GM21619 (cell line): ENCODE measurements around the gene LCA5.
"Not testable (repeated sequence)": the region's sequence is repeated elsewhere in the genome, so short reads cannot be mapped to it uniquely, and the experiment has no call there.

Experiments
- ATAC-seq: cut with Tn5 transposase; IDR thresholded peaks from one replicate; pipeline ENCODE4 v1.9.1; 2021; ENCODE audit not compliant: unreplicated experiment

The LCA5 gene

DNA sequence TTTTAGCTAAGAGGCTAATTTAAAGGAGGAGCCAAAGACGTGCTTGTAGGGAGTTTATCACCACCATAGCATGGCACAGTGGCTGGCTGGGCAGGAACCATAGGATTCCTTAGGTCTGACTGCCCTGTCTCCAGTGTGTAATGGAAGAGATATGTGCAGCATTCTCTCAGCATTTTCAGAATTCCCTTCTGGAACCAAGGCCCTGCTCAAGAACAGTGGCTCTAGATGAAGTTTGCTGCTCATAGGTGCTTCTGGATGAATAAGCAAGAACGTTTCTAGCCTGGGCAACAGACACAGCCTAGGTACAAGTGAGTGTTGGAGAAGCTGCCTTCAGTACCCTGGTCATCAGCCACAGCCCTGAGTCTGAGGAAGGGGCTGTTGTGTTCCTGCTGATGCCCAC is 69.1 kb downstream of the LCA5 start:
- no peak for ATAC-seq

DNA sequence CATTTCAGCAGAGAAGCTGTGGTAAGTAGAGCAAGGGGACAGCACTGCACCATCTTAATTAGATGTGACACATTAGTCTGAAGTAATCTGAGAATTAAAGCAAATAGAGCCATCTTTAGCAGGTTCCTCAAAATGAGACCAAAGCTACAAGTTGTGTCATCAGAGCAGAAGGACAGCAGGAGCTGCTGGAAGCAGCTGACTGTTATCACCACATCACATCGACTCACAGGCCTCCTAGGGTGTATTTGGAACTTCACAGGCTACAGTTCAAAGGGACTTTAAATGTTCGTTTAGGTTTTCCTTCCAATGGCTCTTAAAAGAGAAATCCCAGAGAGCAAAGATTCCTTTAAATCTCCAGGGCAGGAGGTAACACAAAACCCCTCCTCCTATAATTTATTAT is 69.5 kb downstream of the LCA5 start:
- no peak for ATAC-seq

DNA sequence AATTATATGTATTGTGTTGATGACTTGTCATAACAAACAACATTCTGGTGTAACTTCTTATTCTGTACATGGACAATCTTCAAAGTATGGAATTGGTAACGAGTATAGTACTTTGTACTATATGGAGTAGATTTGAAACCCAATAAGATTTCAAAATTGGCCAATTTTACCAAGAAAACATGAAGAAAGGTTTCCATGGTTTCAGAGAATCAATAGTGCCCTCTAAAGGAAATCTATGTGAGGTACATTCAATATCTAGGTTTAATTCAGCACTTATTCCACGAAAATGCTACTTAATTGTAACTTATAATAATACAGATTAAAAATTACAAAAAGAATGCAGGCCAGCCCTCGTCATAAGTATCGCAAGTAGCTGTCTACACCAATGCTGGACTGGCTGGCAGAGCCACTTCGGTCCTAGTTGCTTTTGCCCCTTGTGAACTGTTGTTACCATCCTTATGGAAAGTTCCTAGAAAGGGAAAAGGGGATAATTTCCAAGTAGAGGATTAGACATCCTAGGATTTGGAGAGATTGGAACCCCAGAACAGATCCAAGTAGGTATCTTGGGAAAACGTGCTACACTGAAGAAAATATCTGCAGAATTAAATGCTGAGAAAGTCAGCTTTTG is 70.9 kb downstream of the LCA5 start:
- peak; percentile 55 for ATAC-seq

DNA sequence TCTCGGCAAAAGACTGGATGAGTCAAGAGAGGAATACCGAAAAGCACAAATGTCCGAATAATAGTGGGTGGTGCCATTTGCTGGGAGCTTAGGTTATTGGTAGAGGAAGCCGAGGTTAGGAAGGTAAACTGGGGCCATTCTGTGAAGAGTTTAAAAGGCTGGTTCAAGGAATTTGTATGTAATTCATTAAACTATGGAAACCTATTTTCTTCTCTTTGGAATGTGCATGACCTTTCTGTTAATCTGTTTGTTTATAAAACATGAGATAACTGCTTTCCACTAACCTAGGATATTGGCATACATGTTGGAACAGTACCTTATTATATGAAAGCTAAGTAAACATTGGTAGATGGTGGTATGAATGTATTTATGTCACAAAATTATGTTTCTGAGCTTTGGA is 71.8 kb downstream of the LCA5 start:
- ATAC-seq = no peak

DNA sequence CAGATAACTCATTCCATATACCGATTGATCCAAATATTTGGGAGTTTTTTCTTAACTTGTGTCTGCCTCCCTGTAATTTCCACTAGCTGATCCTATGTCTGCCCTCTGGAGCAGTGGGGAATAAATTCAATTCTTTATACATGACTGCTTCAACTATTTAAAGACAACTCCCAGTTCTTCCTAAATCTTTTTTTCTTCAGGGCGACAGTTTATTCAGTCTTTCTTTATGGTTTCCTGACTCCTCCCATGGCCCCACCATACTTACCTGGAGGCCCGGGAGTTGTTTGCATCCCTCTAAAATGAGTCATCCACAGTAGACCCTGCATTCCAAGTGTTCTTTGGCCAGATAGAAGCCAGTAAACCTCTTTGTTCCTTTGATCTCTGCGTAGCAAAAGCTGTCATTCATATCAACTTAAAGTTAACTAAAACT is 73.6 kb downstream of the LCA5 start:
- no peak for ATAC-seq

DNA sequence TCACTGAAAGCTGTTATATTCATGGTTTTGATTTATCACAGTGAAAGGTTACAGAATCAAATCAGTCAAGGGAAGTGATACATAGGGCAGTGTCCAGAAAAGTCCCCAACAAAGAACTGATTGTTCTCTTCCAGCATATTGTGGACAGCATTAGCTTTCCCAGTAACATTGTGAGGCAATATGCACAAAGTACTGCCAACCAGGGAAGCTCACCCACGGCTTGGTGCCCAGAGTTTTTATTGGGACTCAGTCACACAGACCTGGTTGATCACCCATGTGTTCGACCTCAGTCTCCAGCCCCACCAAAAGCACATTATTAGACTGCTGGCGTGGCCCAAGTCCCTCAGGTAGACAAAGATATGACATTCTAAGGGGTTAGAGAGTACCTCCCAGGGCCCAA is 76.0 kb downstream of the LCA5 start:
- ATAC-seq = no peak

DNA sequence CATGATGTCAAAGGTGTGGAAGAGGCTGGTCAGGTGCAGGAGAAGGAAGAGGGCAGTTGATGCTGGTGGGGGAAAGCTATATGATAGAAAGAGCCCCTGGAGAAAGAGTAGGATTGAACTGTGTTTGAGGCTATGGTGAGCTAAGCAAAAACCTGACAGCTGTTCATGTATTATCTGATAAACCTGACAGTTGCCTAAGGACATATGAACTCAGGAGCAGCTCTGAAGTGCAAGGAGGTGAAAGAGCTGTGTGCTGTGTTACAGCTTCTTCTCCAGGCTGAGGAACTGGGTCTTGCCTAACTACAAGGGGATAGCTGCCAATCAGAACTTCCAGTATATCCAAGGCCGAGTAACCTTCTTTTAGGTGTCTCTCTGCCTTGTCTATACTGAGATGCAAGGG is 81.8 kb downstream of the LCA5 start:
- ATAC-seq = no peak

DNA sequence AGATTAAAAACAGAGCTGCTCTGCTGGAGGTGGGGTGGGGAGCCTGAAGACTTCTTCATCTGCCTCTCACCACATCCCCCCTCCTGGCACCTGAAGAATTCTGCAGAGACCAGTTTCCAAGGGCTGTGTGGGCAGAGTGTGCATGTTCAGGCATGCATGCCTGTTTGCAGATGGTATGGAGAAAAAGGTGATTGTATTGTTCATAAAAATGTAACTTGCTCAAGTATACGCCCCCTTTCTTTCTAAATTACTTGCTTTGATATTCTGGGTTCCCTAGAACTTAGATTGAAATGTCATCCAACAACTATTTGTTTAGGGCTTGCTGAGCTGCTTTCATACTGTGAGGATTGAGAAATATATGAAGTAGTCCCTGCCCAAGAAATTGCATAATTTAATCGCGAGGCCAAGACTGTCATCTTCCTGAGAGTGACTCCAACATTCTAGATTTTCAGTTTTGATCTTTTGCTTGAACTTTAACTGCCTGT is 83.6 kb downstream of the LCA5 start:
- ATAC-seq = no peak

DNA sequence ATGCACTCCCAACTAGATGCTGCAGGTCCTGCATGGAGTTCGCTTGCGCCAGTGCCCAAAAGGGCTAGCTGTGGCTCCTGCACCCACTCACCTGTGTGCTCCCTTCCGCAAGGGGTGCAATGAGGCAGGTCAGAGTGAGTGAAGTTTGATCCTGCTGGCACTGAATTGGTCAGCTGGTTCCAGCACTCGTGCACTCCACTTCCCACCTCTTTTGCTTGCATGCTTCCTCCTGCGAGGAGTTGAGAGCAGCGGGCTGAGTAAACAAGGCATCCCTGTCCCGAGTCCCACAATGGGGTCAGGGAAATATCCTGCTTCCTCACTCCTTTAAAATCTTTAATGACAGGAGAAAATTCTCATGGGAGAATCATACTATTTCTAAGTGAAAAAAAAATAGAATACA is 86.2 kb downstream of the LCA5 start:
- no peak for ATAC-seq

DNA sequence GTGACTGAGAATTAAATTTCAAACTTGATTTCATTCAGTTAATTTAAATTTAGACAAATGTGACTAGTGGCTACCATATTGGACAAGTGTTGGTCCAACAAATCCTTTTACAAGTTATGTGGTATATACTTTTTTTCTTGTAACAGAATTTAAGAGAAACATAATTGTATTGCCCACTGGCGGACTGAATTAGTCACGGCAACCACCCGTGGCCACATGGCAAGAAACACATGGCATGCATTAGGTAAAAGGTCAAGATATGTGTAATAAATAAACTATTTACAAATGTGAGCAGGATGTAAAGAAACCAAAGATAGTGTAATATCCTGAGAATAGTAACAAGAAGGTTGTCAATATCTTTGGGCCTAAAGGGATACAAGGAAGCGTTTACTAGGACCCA is 91.2 kb downstream of the LCA5 start:
- no peak for ATAC-seq

DNA sequence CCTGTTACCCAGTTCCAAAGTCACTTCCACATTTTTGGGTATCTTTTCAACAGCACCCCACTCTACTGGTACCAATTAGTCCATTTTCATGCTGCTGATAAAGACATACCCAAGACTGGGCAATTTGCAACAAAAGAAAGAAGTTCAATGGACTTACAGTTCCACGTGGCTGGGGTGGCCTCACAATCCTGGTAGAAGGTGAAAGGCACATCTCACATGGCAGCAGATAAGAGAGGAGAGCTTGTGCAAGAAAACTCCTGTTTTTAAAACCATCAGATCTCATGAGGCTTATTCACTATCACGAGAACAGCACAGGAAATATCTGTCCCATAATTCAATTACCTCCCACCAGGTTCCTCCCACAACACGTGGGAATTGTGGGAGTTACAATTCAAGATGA is 93.4 kb downstream of the LCA5 start:
- ATAC-seq = not testable (repeated sequence)

DNA sequence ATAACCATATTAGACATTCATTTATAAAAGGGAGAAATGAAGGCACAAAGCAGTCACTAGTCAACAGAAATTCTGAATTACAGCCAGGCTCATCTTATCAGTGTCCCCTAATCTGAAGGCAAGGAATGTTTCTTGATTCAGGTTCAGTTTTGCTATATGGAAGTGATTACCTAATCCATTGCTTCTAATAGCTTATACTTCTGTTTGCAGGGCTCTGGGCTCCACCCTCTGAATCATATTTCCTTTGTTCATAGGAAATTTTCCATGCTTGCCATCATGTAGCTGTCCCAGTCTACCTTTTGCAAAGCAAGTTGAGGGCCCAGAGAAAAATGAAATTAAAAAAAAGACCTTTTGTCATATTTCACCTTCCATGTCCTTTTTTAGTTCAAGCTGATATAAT is 96.0 kb downstream of the LCA5 start:
- ATAC-seq = no peak

DNA sequence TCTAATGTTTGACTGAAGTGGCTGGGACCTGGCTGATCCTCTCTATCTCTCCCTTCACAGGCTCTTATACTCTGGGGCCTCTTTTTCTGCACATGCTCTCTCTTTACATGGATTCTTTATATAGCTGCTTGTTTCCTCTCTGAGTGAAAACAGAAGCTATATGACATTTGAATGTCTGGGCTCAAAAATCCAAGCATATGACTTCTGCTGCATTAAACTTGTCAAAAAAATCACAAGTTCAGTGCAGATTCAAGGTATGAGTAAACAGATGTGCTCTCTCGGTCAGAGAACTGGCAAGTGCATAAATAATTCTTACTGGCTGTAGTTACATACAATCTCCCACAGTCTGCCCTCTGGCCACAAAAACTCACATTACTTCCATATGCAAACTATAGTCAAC is 96.6 kb downstream of the LCA5 start:
- no peak for ATAC-seq

DNA sequence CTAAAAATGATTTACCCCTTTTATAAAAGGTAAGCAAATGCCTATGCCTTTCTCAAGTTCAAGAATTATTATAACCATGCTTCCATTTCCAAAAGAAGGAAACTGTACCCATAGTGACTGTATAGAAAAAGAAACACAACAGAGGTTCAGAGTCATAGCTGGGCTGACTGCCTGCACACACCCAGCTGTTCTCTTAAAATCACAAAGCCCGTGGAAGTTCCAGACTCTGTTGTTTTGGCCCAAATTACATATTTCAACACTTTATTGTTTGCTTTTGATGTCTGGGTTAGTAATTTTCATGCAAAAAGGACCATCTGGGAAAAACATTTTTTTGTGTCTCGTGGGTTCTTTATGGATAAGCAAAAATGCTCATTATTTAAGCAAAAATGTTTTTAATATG is 99.2 kb downstream of the LCA5 start:
- ATAC-seq = no peak

DNA sequence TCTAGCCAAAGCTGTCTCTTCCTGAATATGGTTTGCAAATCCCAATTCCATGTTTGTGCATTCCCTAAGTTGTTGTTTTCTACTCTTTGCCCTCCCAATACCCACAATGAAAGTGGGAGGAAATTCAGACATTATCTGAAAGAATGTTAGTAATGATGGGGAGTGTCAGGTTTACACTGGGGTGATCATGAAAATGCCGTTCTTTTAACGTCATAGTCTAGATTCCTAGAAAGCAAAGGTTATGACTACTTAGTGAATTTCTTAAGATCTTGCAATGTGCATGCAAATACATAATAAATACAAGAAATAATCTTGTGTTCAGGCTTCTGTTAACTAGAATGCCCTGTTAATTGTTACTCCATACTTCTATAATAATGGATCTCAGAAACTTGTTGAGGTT is 101.0 kb downstream of the LCA5 start:
- ATAC-seq = no peak

DNA sequence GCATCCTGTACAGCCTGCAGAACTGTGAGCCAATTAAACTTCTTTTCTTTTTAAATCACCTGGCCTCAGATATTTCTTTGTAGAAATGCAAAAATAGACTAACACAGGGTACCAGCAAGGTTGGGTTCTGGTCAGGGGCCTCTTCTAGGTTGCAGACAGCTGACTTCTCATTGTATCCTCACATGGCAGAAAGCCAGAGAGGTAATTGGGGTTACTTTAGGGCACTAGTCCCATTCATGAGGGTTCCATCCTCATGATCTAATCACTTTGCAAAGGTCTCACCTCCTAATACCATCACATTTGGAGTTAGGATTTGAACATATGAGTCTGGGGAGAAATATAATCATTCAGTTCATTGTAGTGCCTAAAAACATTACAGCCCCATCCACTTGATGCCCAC is 101.5 kb downstream of the LCA5 start:
- ATAC-seq = no peak
